Renal cortical epithelial cell (primary cell): ENCODE data around the gene LMLN. TPM values are rescaled to one million over a fixed set of nuclear protein-coding genes. Genes with fewer than 3 reads are reported as not detected.
"Not testable (repeated sequence)": the region's sequence is repeated elsewhere in the genome, so short reads cannot be mapped to it uniquely, and the experiment has no call there.

Experiments
- DNase-seq: peaks from one replicate; pipeline ENCODE4 v3.0.0-alpha.2; 2011; ENCODE audit warnings: low read depth
- total RNA-seq: library from RNA; depleted of rRNA; stranded (reverse); fragments of >200 nt; gene quantifications from 2 replicates; pipeline ENCODE4 v1.2.3, GENCODE V29; 2014

Gene LMLN
- total RNA-seq, 1 donor from 2014 or later: 18.2 TPM

DNA sequence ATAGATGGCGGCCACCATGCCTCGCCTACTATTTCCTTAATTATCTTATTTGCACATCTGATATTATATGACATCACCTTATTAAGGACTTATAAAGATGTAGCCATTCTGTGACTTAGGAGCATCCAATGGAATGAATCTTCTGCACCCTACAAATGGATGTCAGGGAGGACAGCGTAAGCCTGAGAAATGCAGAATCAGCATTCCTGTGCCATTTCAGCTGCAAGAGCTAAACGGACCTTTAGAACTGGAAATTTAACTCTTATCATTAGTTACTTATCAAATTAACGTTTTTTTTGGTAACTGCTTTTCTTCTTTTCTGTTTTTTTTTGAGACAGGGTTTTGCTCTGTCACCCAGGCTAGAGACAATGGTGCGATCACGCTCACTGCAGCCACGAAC lies 65.6 kb downstream of the LMLN start:
- DNase-seq: no peak

DNA sequence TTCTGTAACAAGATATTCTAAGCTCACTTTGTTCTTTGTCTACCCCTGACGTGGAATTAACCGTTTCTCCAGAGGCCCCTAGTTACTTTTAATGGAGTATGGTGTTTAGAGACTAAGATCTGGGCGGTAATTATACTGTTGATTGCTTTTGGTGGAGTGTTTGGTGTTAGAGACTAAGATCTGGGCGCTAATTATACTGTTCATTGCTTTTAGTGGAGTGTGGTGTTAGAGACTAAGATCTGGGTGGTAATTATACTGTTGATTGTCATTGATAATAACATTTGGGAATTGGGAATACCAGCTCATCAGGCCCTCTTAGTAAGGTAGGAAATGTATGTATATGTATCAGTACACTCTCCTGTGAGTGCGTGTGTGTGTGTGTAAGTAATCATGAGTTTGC lies 66.6 kb downstream of the LMLN start:
- no peak for DNase-seq

DNA sequence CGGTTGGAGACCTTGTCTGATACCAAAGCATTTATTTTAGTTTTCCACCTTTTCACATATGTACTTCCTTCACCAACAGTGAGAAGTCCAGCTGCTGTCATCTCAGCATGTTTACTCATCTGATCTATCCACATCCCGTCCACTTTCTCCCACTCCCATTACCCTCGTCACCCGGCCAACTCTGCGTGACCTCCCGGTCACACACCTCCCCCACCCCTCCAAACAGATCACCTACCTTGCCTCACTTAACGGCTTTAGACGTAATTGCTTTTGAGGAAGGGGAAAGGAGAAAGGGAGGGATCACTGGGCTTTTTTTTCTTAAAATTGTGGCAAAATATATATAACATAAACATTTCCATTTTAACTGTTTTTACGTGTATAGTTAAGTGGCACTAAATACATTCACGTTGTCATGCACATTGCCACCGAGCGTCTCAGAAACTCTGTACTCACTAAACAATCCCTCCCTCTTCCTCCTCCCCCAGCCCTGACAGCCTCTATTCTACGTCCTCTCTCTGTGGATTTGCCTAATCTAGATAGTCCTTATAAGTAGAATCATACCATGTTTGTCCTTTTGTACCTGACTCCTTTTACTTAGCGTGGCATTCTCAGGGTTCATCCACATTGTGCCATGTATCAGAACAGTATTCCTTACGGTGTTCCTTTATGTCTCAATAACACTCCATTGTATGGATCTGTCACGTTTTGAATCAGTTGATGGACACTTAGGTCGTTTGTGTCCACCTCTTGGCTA lies 67.2 kb downstream of the LMLN start:
- DNase-seq: no peak

DNA sequence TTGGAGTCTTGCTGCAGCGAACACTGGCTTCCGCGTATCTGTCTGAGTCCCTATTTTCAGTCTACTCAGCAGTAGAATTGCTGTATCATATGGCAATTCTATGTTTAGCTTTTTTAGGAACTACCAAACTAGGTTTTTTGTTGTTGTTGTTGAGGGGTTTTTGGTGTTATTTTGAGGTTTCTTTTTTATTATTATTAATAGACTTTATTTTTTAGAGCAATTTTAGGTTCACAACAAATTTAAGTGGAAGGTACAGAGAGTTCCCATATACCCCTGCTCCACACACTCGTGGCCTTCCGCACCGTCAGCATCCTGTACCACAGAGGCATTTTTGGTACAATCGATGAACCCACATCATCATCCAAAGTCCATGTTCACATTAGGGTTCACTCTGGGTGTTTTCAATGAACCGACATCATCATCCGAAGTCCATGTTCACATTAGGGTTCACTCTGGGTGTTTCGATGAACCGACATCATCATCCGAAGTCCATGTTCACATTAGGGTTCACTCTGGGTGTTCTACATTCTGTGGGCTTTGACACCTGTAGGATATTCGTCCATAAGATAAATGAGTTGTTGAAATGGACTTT lies 67.9 kb downstream of the LMLN start:
- no peak for DNase-seq

DNA sequence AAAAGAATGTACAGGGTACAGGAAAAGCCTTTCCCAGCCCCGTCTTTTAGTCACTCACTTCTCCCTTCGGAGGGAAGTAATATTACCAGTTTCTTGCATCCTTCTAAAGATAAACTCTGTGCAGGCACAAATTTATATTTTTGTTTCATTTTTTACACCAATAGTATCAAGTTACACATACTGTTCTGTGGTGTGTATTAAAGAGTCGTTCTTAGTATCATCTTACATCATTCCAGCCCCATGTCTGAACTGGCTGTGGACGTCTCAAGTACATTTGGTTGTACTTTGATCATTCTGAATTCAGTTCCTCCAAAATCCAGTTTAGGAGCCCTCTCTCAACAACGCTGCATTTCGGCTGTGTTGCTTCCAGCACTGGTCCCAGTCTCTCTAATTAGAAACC lies 68.7 kb downstream of the LMLN start:
- DNase-seq: no peak

DNA sequence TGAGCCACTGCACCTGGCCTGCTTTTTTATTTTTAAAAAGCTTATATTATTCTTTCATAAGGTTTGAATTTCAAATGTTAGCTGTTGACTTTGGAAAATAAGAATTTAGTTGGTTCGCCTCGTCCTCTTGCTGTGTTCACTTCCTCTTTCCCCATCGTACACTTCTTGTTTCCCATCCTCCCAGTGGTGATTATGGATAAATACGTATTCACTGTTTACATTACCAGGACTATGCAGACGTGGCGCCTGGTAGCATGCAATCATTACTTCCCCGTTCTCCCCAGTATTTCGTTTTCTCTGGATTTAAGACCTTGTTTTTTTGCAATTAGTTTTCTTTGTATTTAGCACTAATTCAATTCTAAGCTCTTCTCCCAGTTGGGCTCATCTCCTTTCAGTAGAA lies 70.1 kb downstream of the LMLN start:
- DNase-seq: no peak

DNA sequence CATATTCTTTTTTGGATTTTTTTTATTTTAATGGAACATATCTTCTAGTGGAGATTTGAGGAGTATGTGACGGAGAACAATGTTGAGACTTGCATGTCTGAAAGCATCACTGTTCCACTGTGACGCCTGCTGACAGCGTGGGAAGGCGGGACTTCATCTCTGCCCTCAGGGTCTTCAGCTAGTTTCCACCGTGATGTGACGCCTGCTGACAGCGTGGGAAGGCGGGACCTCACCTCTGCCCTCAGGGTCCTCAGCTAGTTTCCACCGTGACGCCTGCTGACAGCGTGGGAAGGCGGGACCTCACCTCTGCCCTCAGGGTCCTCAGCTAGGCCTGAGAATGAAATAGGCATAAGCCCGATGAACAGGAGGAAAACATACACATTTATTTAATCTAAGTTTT lies 70.7 kb downstream of the LMLN start:
- DNase-seq: no peak

DNA sequence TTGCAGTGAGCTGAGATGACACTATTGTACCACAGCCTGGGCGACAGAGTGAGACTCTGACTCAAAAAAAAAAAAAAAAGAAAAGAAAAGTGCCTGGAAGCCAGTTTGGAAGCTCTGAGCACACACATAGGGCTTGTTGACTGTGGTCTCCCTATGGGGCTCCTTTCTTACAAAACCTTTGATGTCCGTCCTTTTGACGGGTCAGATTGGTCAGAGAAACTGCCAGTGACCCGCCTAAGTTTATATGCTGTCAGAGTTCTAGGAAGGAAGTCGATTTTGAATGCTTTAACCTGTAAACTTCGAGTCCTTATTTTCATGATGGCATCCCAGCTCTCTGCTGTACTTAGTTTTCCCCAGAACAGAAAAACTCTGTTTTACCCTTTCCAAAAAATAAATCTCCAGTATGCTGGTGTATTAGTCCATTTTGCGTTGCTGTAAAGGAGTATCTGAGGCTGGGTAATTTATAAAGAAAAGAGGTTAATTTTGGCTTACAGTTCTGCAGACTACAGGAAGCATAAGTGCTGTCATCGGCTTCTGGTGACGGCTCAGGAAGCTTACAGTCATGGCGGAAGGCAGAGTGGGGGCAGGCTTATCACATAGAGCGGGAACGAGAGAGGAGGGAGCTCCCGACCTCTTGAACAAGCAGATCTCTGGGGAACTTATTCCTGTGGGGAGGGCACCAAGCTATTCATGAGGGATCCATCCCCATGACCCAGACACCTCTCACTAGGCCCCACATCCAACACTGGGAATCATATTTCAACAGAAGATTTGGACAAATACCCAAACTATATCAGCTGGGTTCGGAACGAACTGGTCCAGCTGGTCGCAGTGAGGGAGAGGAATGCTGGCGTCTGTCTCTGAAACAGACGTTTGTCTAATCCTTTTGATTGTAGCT lies 72.3 kb downstream of the LMLN start:
- no peak for DNase-seq

DNA sequence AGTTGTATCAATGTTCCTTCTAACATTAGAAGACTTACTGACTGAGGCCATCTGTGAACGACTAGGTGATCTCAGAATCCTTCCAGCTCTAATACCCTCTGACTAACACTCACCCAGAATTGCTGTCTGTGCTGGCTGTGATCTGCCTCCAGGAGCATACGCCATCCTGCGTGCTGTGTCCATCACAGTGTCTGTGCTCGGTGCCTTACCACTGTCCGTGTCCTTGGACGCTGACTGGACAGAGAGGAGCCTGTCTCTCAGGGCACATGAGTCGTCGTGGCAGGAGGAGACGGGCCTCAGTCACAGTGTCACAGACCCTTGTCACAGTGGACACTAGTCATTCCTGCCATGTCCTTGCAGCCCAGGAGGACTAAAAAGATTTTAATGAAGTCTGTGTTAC lies 83.1 kb downstream of the LMLN start:
- DNase-seq: no peak

DNA sequence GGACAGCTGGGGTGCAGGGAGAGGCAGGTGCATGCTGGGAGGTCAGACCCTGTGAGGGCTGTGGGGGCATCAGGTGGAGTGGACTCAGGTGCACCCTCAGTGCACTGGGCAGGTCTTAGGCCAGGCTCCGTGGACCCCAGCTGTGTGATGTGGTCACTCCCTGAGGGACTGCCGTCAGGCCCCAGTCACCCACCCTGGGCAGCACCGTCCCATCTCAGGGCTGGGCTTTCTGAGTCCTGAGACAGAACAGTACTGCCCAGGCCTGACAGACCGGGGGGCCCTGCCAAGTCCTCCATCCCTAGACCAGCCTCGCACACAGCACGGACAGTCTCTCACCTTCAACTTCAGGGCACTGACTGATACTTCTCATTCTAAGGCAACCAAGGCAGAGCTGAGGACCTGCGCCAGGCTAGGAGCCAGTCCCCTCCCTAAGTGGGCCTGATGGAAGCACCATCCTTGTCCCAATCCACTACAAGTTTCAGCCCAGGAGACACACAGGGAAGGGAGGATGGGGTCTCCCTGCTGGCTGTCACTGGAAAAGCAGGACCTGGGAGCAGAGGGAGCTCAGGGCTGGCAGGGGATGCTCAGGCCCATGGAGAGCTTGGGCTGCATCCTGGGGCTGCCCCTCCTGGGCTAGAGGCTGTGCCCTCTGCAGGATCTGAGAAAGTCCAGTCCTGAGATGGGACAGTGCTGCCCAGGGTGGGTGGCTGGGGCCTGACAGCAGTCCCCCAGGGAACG lies 86.3 kb downstream of the LMLN start:
- DNase-seq: no peak

DNA sequence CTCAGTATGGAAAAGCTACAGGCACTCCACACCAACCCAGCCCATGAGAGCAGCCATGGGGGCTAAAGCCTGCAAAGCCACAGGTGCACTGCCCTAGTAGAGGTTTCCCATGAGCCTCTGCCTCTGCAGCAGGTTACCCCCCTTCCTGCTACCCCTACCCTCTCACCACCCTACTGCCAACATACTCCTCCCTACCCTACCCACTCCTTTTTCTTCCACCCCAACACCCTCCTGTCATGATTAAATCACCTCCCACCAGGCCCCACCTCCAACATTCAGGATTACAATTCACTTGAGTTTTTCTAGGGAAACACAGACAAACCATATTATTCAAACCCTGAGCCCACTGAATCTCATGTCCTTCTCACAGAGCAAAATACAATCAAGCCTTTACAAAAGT lies 88.4 kb downstream of the LMLN start:
- no peak for DNase-seq

DNA sequence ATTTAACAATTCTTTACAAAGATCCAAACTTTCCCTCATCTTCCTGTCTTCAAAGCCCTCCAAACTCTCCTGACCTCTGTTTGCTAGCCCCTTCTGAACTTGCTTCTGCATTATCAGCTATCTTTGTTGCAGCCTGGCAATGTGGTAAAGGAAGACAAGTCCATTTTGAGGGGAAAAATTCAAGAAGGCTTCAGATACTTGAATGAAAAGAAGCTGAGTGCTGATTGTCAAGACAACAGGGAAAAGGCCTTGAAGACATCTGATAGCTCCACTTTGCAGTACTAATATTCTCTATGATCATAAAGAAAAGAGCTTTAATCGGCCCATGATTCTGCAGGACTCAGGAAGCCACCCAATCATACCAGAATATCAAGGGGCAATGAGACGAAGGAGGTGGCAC lies 91.8 kb downstream of the LMLN start:
- DNase-seq: no peak

DNA sequence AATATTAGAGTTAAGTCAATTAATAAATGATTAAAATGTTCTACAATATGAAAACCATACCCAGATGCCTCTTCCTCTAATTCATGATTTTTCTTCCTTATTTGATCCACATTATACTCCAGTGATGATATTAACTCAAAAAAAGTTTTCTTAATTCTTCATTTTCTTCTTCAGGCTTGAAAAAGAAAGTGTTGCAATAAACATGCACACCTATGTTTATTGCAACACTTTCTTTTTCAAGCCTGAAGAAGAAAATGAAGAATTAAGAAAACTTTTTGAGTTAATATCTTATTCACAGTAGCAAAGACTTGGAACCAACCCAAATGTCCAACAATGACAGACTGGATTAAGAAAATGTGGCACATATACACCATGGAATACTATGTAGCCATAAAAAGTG lies 93.4 kb downstream of the LMLN start:
- not testable (repeated sequence) for DNase-seq

DNA sequence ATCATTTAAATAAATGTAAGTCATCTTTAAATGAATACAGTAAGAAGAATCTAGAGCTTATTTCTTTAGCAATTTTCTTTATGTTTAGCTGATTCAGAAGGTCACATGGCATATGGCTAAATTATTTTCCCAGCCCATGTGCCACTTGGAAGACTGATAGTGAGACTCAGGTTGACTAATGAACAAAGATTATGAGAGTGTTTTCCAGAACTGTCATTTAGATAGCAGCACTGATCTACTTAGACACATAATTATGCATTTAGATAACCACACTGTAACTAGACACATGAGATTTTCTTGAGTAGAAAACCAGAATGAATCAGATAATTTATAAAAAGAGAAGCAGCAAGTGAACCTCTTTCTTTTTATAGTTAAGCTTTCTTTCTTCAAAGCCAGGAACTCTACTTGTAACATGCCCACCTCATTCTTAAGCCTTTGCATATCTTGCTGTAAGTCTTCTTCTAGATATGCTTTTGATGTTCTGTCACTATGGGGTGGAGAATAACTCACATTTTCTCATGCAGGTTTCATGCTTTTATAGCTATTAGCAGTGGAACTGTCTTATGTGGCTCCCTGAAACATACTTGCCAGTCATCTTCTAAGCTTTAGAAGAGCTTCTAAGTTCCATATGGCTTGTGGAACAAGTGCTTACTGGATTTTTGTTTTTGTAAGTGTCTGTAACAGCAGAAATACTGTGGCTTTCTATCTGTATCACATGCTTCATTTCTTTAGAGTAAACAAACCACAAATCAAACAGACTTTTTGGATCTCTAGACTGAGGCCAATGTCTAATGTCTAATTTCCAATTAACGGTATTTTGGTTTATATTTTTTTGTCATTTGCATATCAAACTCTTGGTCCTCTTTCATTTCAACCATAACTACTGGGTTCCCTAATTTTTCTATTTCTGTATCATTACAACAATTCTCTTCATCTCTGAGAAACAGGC lies 101.4 kb downstream of the LMLN start:
- DNase-seq: no peak

DNA sequence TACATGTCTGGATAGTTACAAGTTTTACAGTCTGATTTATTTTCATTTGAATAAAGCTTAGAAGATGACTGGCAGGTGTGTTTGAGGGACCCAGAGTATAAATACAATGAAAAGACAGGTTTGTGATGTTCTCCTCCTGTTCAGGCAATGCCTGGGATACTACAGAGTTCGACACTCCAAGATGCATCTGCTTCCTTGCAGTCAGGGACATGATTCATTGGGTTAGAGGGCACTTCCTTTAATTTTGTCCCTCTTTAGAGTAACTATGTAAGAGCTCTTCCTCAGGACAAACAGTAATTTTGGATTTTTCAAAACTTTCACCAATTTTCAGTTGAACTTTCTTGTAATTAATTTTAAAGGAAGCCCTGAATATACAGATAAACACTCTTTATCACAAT lies 102.0 kb downstream of the LMLN start:
- no peak for DNase-seq

DNA sequence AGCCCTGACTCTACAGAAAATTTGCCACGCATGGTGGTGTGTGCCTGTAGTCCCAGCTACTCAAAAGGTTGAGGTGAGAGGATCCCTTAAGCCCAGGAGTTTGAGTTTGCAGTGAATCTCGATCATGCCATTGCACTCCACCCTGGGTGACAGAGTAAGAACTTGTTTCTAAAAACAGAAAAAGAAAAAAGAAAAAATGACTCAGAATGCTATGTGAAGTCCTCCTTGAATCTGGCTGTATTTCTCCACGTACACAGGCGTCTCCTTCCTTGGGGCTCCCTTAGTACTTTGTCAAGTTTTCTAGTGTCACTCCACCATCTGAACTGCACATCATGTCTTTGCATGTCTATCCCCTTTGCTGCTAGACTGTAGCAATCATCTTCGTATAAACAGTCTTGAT lies 104.4 kb downstream of the LMLN start:
- no peak for DNase-seq

DNA sequence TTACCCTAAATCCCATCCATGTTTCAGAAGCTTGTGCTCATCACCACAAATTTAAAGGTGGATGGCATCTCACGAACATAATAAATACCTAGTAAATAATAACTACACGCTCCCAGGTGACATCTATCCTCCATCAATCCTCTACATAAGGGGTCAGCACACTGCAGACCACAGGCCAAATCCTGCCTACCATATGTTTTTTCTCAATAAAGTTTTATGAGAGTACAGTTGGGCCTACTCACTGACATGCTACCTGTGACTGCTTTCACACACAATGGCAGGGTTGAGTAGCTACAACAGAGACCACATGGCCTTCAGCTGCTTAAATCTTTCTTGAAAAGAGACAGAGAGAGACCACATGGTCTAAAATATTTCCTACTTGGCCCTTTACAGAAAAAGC lies 105.9 kb downstream of the LMLN start:
- no peak for DNase-seq

DNA sequence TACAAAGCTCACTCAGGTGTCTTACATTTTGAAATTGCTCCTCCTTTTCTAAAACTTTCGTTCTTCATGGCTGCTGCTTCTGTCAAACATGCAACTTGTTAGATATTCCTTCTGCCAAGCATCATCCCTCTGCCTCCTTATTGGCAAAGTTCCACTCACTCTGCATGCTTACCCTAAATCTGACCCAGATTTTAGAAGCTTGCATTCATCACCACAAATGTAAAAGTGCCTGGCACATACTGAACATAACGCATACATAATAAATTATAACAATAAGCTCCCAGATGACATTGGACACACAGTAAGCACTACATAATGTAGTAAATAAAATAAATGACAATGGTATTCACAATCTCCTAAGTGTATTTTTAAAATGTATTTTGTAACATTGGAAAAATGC lies 107.4 kb downstream of the LMLN start:
- no peak for DNase-seq

DNA sequence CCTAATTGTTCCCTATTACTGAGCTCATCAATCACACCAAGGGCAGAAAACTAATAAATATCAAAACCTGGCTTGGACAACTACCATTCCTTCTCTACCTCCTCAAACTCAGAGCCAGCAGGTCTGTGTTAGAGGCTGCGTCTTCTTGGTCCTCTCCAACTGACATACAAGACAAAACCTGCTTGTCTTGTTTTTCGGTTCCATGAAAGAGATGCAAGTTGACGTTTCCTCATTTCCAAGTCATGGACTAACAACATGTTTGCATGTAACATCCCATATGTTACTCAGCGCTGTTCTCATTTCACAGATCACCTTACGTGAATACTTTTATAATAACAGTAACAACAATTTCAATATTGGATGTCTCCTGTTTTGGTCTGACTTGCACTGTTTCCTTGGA lies 110.9 kb downstream of the LMLN start:
- DNase-seq: no peak

DNA sequence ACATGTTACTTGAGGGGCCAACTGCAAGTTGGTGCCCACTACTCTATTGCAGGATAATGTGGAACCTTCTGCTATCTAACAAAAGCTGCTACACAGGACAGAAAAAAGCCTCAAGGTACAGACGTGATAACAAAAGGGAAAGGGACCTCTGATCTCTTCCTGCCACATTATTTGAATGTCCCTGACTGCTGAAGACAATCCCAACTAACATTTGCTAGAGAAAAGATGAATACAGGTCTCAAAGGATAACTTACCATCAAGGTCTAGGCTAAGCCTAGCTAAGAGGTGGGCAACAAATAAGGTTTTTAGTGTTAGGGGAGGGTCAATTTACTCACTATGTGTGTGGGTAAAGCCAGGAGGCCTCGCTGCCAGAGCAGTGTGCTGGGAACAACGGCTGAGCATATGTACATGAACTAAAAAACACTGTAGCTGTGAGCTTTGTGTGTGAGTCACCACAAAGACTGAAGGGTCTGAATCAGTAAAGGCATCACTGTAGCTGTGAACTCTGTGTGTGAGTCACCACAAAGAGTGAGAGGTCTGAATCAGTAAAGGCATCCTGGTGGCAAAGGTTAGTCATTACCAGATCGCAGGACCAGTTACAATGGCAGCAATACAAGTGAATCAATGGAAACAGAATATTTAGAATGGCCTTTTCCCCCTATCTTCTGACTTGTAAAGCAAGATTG lies 111.7 kb downstream of the LMLN start:
- peak; percentile 99 for DNase-seq
